Suprapubic skin (tissue), 4 donors: ENCODE measurements around the gene FCRL3. TPM values are rescaled to one million over a fixed set of nuclear protein-coding genes. Genes with fewer than 3 reads are reported as not detected.

ENCODE experiments used
- DNase-seq, 2 donors: peaks; one replicate each; pipeline ENCODE4 v3.0.0-alpha.2; 2019; ENCODE audit warnings: low spot score in 2 of 2
- H3K27ac ChIP-seq: fragments of 200-600 bp; sonication (generic); one replicate; pipeline ENCODE4 v1.5.1; 2019
- H3K27me3 ChIP-seq: fragments of 200-600 bp; sonication (generic); one replicate; pipeline ENCODE4 v1.5.1; 2019
- H3K36me3 ChIP-seq: fragments of 200-600 bp; sonication (generic); one replicate; pipeline ENCODE4 v1.5.1; 2019
- H3K4me1 ChIP-seq: fragments of 200-600 bp; sonication (generic); one replicate; pipeline ENCODE4 v1.5.1; 2019
- H3K4me3 ChIP-seq: fragments of 200-600 bp; sonication (generic); one replicate; pipeline ENCODE4 v1.5.1; 2019; ENCODE audit warnings: mild to moderate bottlenecking
- H3K9me3 ChIP-seq: fragments of 200-600 bp; sonication (generic); one replicate; pipeline ENCODE4 v1.5.1; 2019
- EP300 ChIP-seq: sonication (generic); formaldehyde crosslinking; IDR thresholded peaks from one replicate; pipeline ENCODE4 v1.6.1; 2017; ENCODE audit warnings: antibody characterized with exemption
- POLR2A ChIP-seq, 2 donors: fragments of 450-650 bp; IDR thresholded peaks; one replicate each; pipeline ENCODE4 v1.6.1; 2017; ENCODE audit warnings: antibody characterized with exemption in 2 of 2, mild to moderate bottlenecking in 2 of 2, moderate library complexity in 2 of 2
- POLR2AphosphoS5 ChIP-seq, 3 donors: sonication (generic); formaldehyde crosslinking; IDR thresholded peaks; one replicate each; pipeline ENCODE4 v1.6.1; 2017; ENCODE audit warnings: antibody characterized with exemption in 3 of 3
- WGBS: methylation state at CpG from one replicate; pipeline ENCODE4 v1.1.5; 2018; 5-methylcytosine and 5-hydroxymethylcytosine counted together
- total RNA-seq, 4 donors: library from RNA; depleted of rRNA; stranded (reverse); fragments of >200 nt; gene quantifications; one replicate each; pipeline ENCODE4 v1.1.0, GENCODE V29; 2016
- TF ChIP-seq, protein P1 (sequence below), 2 donors: fragments of 200-600 bp in 1 of 2; fragments of 450-650 bp in 1 of 2; sonication (generic) in 1 of 2; IDR thresholded peaks; one replicate each; pipeline ENCODE4 v1.5.1; 2016 to 2019; ENCODE audit warnings: antibody characterized with exemption in 2 of 2, mild to moderate bottlenecking in 1 of 2, moderate library complexity in 1 of 2

The FCRL3 gene
- total RNA-seq, 4 donors from 2014 or later: not detected

DNA sequence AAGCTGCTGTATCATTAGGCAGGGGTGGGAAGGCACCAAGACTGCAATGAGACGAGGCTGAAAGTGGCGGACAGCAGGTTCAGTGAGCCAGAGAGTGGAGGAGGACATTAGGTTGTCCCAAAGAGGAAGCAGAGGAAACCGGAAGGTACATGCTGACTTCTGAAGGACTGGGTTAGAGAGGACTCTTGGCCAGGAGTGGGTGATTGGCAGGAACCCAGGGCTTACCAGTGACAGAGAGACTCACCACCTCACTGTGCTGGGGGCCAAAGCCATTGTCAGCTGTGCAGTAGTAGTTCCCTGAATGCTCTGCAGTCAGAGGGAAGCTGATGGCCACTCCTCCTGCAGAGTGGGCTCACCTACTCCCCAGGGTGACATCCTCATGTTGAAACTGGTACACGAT is 60.8 kb downstream of the FCRL3 start:
- no peaks in the 10 kb centered on the region for H3K4me1 ChIP-seq

DNA sequence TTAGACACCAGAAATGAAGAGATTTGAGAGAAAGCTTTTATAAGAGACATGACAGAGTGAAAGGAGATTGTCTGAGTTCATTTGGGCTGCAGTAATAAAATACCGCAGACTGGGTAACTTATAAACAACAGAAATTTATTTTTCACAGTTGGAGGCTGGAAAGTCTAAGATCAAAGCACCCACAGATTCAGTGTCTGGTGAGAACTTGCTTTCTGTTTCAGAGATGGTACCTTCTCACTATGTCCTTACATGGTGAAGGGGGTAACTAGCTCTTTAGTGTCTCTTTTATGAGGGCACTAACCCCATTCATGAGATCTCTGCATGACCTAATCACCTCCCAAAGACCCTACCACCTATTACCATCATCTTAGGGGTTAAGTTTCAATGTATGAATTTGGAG is 71.8 kb downstream of the FCRL3 start:
- DNase-seq: no peak
- Histone ChIP-seq H3K27me3 (no peaks in the 10 kb centered on the region), H3K27ac (no peak overlapping the region), H3K36me3 (no peaks in the 10 kb centered on the region), H3K4me3 (no peak overlapping the region), H3K4me1 (no peaks in the 10 kb centered on the region), H3K9me3 (no peaks in the 10 kb centered on the region)
- no peak for TF ChIP-seq POLR2AphosphoS5 (IDR thresholded peaks at IDR 0.05)
- TF ChIP-seq POLR2A (IDR thresholded peaks at IDR 0.05): no peak
- TF ChIP-seq EP300: no peak
- 88% methylated on average over 1 of the region's 1 CpG for WGBS

More for the DNA sequence above, 60.8 kb downstream of the FCRL3 start:
- 62% methylated on average over 4 of the region's 4 CpGs for WGBS
- no peak for DNase-seq
- no peaks in the 10 kb centered on the region for H3K27me3 ChIP-seq
- no peaks in the 10 kb centered on the region for H3K36me3 ChIP-seq
- TF ChIP-seq POLR2AphosphoS5 (IDR thresholded peaks at IDR 0.05): no peak
- TF ChIP-seq, protein P1, sequence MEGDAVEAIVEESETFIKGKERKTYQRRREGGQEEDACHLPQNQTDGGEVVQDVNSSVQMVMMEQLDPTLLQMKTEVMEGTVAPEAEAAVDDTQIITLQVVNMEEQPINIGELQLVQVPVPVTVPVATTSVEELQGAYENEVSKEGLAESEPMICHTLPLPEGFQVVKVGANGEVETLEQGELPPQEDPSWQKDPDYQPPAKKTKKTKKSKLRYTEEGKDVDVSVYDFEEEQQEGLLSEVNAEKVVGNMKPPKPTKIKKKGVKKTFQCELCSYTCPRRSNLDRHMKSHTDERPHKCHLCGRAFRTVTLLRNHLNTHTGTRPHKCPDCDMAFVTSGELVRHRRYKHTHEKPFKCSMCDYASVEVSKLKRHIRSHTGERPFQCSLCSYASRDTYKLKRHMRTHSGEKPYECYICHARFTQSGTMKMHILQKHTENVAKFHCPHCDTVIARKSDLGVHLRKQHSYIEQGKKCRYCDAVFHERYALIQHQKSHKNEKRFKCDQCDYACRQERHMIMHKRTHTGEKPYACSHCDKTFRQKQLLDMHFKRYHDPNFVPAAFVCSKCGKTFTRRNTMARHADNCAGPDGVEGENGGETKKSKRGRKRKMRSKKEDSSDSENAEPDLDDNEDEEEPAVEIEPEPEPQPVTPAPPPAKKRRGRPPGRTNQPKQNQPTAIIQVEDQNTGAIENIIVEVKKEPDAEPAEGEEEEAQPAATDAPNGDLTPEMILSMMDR (IDR thresholded peaks at IDR 0.05): no peak
- TF ChIP-seq POLR2A (IDR thresholded peaks at IDR 0.05): no peak
- TF ChIP-seq EP300: no peak
- H3K27ac ChIP-seq: no peak overlapping the region
- no peak overlapping the region for H3K4me3 ChIP-seq
- no peaks in the 10 kb centered on the region for H3K9me3 ChIP-seq

Other genes starting within 250 kb of the FCRL3 start
- gene FCRL5, start 148.3 kb downstream of the FCRL3 start, total RNA-seq: not detected
- gene FCRL4, start 102.7 kb downstream of the FCRL3 start, total RNA-seq: not detected
- gene FCRL2, start 76.4 kb upstream of the FCRL3 start, total RNA-seq: not detected
- gene FCRL1, start 119.4 kb upstream of the FCRL3 start, total RNA-seq: not detected
- gene CD5L, start 141.0 kb upstream of the FCRL3 start, total RNA-seq: not detected